SK-N-SH (cell line): ENCODE measurements around the gene OLAH.

Experiments used
- CTCF ChIP-seq: fragments of 200-600 bp; sonication (generic); IDR thresholded peaks from 2 replicates; pipeline ENCODE4 v1.6.1; 2017; ENCODE audit warnings: antibody characterized with exemption, mild to moderate bottlenecking, moderate library complexity
- EZH2phosphoT487 ChIP-seq: fragments of 200-600 bp; sonication (generic); IDR thresholded peaks from 2 replicates; pipeline ENCODE4 v1.6.1; 2017; ENCODE audit warnings: low read depth, mixed run types, mild to moderate bottlenecking, antibody characterized with exemption, moderate library complexity, borderline replicate concordance
- PBX3 ChIP-seq: IDR thresholded peaks from 2 replicates; pipeline ENCODE4; 2012
- TAF1 ChIP-seq: IDR thresholded peaks from 2 replicates; pipeline ENCODE4 v1.6.1; 2012; ENCODE audit warnings: low read depth, mild to moderate bottlenecking, low read length, moderate library complexity, borderline replicate concordance
- TEAD4 ChIP-seq: IDR thresholded peaks from 2 replicates; pipeline ENCODE4 v1.4.0; 2012; ENCODE audit warnings: mild to moderate bottlenecking, borderline replicate concordance; ENCODE audit not compliant: insufficient read depth

GRCh38 chr10:15096661-15097010 is 52.9 kb downstream of the OLAH start:
- TF ChIP-seq EZH2phosphoT487 (no peak), CTCF (no peak), TAF1 (no peak), TEAD4 (no peak), PBX3 (no peak)
